Raji (cell line): Measurements from ENCODE around the gene MED10.

ENCODE experiments used
- POLR2A ChIP-seq: IDR thresholded peaks from 2 replicates; pipeline ENCODE4 v1.6.1; 2011; ENCODE audit warnings: low read depth, low read length, control low read depth; ENCODE audit not compliant: insufficient read depth

The MED10 gene

DNA sequence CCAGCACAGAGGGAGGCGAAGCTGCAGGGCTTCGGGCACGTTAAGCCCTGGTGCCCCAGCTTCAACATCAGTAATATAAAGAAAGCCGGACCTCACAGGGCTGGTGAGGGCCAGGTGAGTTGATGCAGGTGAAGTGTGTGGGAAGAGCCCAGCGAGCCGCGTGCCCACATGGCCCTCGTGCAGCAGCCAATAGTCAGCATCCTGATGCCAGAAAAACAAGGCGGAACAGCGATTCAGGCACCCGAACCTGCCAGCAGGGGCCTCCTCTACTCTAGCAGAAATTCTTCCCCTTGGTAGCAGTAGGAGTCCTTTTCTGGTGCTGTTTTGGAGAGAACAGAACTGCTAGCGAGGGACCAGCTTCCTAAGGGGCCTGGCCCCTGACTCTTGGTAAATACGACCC lies 7.8 kb downstream of the MED10 start:
- TF ChIP-seq POLR2A: no peak

DNA sequence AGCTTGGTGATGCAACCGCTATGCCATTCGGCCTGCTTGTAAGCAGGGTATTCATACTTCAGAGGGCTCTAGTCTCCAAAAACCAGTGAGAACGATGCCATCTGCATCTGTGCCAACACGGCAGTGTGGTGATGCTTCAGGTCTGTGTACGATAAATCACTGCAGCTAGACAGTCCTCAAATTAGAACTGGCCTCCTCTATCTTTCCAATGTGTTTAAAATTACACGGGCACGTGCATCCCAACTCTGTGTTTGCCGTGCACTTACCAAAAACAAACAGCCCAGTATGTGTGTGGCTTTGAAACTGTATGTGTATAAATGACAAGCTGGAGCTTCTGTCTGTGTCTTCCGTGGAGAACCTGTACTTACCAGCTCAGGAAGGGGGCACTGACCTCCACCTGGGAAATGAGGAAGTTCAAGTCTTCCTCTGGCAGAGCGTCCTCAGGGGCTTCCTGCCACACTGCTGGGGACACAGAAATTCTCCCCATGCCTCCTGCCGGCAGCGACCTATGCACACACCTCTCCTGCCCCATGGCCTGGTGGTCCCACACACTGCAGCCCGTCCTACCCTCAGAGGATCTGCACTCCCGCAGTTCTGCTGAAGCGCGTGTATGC lies 12.3 kb downstream of the MED10 start:
- no peak for TF ChIP-seq POLR2A

DNA sequence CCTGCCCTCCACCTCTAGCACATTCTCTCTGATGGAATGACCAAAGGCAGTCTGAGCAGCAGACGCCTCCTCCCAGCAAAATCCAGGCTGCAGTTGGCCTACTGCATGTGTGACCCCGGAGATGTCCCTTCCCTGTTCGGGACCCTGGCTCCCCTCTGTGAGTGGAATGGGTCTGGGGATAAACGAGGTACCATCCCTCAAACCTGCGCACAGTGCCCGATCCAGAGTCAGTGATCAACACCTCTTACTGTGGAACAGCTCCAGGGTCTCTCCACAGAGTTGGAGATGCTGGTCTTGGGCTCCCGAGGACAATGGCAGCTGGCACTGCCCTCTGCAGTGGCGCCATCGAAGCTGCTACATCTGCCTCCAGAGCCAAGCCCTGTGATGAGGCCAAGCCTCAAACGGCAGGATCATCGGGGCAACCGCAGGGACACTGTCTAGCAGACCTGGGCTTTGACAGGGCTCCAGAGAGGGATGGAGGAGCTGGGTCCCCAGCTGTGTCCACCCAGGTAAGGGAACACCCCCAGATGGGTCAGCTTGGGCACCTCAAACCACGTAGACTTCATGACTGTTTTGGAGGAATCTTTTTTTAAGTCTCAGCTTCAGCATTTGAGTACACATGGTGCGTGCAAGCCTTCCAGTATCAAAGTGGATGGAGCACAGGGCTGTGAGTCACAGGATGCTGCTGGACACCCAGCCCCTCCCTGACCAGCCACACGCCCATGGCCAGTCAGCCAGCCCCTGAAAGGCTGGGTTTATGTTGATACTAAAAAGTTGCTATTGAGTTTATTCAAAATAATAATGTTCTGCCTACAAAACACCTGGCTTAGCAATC lies 13.0 kb downstream of the MED10 start:
- TF ChIP-seq POLR2A: no peak

DNA sequence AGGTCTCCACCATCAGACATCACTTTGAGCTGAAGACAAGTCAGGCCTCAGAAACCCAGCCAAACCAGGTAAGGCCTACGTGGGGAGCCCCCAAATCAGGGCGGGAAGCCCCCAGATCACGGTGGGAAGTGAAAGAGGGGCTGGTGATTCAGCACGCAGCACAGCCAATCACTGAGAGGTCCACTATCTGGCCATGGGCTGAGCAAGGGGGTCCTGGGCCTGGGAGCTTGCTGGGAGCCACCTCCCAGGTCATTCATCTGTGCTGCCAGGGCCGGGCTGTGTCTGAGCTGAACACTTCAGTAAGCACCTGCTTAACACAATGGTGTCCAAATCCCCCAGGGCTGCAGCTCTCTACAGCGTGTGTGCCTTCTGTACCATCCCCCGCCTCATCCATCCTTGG lies 15.5 kb downstream of the MED10 start:
- TF ChIP-seq POLR2A: no peak

DNA sequence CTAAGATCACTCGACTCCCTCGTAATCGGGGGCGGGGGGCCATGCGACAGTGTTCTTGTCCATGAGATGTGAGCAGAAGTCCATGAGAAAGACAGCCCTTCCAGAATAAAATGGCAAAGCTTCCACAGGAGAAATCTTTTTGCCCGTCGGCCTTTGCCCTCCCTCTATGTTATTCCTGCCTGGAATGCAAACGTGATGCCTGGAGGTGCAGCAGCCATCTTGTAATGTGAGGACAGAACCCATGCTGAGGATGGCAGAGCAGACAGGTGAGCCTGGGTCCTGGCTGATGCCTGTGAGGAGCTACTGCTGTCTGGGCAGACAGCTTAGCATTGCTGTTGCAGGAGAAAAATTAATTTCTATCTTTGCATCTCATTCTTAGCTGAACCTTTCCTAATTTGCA lies 17.2 kb downstream of the MED10 start:
- no peak for TF ChIP-seq POLR2A

DNA sequence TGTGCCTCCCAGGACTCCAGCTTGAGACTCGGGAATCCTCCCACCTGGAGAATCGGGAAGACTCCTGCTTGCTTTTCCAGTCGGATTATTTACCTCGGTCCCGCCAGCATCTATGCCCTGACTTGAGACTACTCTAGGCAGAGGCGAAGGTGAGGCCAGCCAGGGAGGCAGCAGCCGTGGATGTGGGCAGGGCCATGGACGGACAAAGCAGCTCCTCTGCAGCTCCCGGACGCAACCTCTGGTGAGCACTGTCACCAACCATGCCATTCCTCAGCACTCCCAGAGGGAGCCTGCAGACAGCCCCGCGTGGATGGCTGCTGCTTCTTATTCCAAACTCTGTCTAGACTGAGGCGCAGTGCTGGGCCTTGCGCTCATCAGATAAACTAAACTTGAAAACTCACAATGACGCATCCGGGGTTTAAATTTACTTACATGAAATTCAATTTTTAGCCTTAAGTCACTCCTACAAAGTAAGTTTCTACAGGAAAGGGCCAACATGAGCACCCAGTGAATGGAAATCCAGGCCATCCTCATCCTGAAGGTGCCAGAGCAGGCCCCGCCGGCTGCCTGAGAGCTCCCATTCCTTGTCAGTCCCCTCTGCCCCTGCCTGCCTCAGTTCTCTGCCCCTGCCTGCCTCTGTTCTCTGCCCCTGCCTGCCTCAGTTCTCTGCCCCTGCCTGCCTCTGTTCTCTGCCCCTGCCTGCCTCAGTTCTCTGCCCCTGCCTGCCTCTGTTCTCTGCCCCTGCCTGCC lies 17.8 kb downstream of the MED10 start:
- TF ChIP-seq POLR2A: no peak

DNA sequence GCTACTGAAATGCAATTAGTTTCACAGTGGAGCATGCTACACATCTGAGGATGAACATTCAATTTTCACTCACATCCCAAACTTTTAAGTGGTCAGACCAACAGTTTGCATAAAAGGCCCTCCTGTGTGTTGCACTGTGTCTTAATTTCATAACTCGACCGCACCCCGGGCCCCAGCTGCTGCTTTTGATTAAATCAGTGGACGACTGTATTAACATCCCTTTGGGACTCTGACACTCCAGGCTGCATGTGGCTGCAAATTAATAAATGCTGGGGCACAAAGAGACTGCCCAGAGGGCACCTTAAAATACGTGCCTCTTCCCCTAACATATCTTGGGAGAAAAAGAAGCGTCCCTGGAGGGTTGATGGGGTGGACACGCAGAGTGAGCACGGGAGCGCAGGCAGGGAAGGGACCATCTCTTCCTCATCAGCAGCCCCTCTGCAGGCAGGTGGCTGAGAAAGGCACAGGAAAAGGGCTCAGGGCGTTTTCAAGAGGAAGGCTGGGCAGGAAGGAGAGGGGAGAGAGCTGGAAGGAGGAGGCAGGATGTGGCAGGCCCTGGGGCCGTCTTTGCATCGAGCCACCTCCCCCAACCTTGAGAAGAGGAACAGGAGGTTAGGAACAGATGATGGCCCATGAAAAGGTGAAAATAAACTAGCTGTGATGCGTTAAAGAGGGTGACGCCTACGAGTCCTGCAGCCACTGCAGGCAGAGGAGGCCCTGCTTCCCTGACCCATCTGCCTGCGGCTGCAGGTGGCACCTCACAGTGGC lies 18.6 kb downstream of the MED10 start:
- TF ChIP-seq POLR2A: no peak

DNA sequence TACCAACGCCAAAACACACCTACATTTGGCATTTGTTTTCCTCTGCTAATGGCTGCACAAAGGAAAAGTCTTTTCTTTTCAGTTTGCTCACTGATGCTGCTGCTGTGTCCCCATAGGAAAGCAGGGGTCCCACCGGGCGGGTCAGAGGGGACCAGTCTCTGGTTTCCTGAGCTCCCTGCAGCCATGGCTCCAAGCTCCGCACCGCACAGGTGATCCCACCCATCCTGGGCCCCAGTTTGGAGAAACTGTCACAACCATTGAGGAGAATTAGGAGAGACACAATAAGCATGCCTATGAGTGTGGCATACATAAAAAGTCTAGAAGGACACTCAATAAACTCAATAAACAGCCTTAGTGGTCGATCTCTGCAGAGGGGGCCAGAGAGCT lies 19.9 kb downstream of the MED10 start:
- no peak for TF ChIP-seq POLR2A

DNA sequence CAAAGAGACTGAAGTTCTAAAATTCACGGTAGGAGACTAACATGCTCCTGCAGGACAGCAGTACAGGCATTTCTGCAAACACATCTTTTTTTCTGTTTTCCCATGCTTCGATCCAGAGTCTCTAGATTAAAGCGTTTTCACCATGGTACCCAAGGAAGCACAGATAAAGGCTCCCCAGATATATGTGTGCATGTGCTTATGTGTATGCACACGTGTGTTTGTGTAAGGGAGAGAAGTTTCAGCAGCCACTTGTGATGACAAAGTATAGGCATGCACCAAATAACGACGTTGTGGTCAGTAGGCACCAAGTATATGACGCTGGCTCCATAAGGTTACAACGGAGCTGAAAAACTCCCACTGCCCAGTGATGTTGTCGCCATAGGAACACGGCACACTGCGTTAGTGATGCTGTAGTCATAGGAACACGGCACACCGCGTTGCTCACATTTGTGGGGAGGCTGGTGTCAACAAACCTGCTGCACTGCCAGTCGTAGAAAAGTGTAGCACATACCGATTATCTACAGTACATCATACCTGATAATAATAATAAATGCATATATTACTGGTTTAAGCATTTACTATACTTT lies 21.7 kb downstream of the MED10 start:
- TF ChIP-seq POLR2A: no peak

DNA sequence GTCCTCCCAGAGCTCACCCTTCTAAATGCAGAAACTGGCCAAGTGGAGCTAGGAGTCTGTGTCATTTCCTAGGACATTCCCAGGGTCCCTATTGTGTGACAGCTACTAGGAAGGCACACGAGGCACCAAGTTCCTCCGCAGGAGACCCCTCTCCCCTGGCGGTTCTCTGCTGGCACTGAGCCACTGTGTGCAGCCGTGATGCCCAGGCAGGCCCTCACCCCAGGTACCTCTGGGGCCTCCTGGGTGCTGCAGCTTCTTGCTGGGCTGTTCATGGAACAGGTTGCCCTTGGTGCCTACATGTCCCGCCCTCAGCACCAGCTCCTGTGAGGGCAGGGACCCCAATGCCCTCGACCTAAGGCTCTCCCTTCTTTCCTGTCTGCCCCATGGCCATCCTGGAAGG lies 23.1 kb downstream of the MED10 start:
- no peak for TF ChIP-seq POLR2A

DNA sequence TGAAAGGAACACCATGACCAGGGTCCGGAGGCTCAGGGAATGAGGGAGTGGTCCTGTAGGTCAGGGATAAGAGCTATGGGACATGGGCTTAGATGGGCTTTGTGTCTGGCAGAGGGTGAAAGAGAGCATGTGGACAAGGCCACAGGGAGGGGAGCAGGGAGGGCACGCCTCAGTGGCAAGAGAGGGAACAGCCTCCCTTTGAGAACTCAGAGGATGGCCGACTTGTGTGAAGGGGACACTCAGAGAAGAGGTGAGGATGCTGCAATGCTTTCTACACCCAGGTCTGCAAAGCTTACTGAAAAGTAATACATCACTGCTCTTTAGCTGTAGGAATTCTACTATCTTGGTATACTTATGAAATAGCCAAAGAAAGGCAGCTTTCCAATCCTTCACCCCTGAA lies 23.5 kb downstream of the MED10 start:
- TF ChIP-seq POLR2A: no peak

DNA sequence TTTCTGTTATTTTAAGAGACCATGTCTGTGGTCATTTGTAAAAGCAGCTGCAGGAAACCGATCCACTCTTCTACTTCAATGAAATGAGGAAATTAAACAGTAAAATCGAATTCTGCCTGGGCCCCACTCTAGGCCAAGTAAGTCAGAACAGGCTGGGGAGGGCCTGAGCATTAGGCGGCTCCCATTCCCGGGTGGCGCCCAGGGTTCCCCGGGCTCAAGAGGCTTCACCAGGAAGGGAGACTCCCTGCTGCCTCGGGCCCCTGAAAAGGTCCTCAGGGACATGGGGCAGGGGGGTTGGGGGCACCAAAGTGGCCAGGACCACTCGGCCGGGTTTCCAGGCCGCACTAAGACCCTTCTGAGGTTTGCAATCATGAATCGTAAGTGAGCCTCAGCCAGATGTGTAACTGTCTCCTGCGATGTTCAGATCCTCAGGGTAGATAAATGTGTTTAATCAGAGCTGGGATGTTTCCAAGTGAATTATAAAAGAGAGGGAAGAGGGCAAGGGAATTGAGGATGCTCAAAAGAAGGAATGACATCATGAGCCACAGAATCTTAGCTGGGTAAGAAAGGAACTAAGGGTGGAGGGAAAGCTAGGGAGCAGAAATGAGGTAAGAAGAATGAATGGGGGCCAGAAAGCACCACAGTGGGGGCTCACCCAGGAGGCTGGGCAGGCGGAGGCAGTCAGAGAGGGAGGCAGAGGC lies 24.6 kb downstream of the MED10 start:
- no peak for TF ChIP-seq POLR2A

DNA sequence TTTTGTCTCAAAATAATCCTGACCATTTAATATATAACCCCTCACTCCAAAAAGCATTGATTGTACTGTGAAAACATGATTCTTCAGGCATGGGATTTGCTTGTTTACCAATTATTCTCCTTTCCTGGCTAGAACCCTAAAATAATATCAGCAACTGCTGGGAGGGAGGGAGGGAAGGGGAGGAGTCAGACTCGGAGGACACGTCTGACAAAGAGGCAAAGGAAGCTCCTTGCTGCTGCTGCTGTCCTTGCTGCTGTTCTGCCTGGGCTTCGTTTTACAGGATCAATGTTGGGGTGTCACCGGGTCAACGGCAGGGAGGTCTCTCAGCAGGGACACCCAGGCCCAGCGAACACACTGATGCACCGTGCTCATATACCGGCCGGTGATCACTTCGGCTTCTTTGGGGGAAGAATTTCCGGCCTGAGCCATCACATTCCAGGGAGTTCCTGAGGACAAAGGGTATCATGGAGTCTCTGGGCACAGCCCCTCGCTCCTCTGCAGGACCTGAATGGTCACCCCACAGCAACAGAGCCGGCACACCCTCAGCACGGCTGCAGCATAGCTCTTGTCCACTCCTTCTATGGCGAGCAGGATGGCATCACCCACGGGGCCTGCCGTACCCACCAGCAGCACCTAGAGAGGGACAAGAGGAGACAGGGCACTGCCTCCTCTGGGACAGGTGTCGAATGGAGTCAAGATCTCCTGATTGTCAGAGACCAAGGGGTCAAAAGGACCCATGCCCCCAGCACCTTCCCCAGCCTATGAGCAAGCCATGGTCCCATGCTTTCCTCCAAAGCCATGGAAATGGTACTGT lies 27.9 kb downstream of the MED10 start:
- TF ChIP-seq POLR2A: no peak
